ENCODE results near the gene PRKD3. TPM values are rescaled to one million over a fixed set of nuclear protein-coding genes. Genes with fewer than 3 reads are reported as not detected.

The PRKD3 gene
- total and polyA plus RNA-seq, 10 of the 15 experiments (the other 5 are each of a cell fraction or from before 2014, with no cell fraction given), result 3.3 to 14.9 (median 7.9) TPM

- in situ Hi-C loops (cut with MboI), result no loop called here
- ChIA-PET RAD21 (ENCODE audit: unreplicated experiment) (no interaction called here), SMC1A (ENCODE audit: uncharacterized antibody, unreplicated experiment) (interaction anchor here (1.1 to 2.6 kb wide), 5 partner anchors 13 to 540 kb away, joined by 3 to 7 read pairs (median 4); no protein-coding TSS in a partner anchor), POLR2A (no interaction called here), CTCF (interaction anchor here (1.4 kb wide), 1 partner anchor 10 kb away, joined by 4 read pairs; no protein-coding TSS in a partner anchor)
- FAIRE-seq, result no peak
- H3K36me3 ChIP-seq (ENCODE audit: control insufficient read depth in 2 of 2, insufficient read depth in 2 of 2, low read length in 1 of 2), result no peaks in the 10 kb centered on the region
- H3K4me2 ChIP-seq (ENCODE audit: control insufficient read depth, insufficient read depth), result no peak overlapping the region
- intact Hi-C loops (cut with micrococcal nuclease; ENCODE audit: unreplicated experiment), result no loop called here
- no peaks in the 10 kb centered on the region; the same call in 1 of the 2 replicates for H3K4me1 ChIP-seq (ENCODE audit: control insufficient read depth, insufficient read depth, low read length)
- 62% methylated on average over 7 of the region's 7 CpGs for WGBS (ENCODE audit: insufficient coverage, insufficient replicate concordance, low lambda C conversion rate, missing lambda C conversion rate)
- H3K79me2 ChIP-seq (ENCODE audit: control insufficient read depth, insufficient read depth, low read length), result no peaks in the 10 kb centered on the region
- no peak overlapping the region for H2AFZ ChIP-seq (ENCODE audit: control insufficient read depth, low read depth, low read length)
- peaks cover 0 to 4% of the 10 kb centered on the region in 2 experiments; a peak in 1 of 4 replicates for H3K27me3 ChIP-seq (replicated peaks in 1 of 2; ENCODE audit: control insufficient read depth in 2 of 2, insufficient read depth in 2 of 2, low read length in 1 of 2)
- DNase-seq (ENCODE audit: low read depth, low spot score), result no peak
- no peaks in the 10 kb centered on the region for H4K20me1 ChIP-seq (ENCODE audit: control insufficient read depth, insufficient read depth)
- TF ChIP-seq BCL3 (IDR thresholded peaks at IDR 0.05; ENCODE audit: borderline replicate concordance, insufficient read depth, low read depth, low read length, poor library complexity, severe bottlenecking), result no peak
- H3K9ac ChIP-seq (ENCODE audit: control insufficient read depth, insufficient read depth, low read length), result no peak overlapping the region
- ATAC-seq, result no peak
- BruUV-seq (replicated peaks), result no TSS peak
- no peak overlapping the region for H3K4me3 ChIP-seq
- no peak overlapping the region for H3K27ac ChIP-seq (ENCODE audit: control insufficient read depth, insufficient read depth)
- no peaks in the 10 kb centered on the region for H3K9me3 ChIP-seq (replicated peaks; ENCODE audit: control insufficient read depth, insufficient read depth, low read length)
These were observed 13.1 kb upstream of the PRKD3 start for GRCh38 chr2:37337620-37338280.

GRCh38 chr2:37335604-37336003, 11.0 kb upstream of the PRKD3 start:
- ChIA-PET CTCF (interaction anchor here (1.6 kb wide), 1 partner anchor 61 kb away, joined by 5 read pairs; no protein-coding TSS in a partner anchor), RAD21 (ENCODE audit: unreplicated experiment) (no interaction called here), POLR2A (no interaction called here), SMC1A (ENCODE audit: uncharacterized antibody, unreplicated experiment) (interaction anchor here (1.5 to 2.6 kb wide), 2 partner anchors 12 to 14 kb away, joined by 3 to 7 read pairs; no protein-coding TSS in a partner anchor)
- Histone ChIP-seq H3K27me3 (replicated peaks in 1 of 2; ENCODE audit: control insufficient read depth in 2 of 2, insufficient read depth in 2 of 2, low read length in 1 of 2) (peaks cover 0 to 9% of the 10 kb centered on the region in 2 experiments; a peak in 2 of 4 replicates), H3K4me1 (ENCODE audit: control insufficient read depth, insufficient read depth, low read length) (no peaks in the 10 kb centered on the region; the same call in 1 of the 2 replicates), H4K20me1 (ENCODE audit: control insufficient read depth, insufficient read depth) (no peaks in the 10 kb centered on the region), H2AFZ (ENCODE audit: control insufficient read depth, low read depth, low read length) (no peak overlapping the region), H3K9me3 (replicated peaks; ENCODE audit: control insufficient read depth, insufficient read depth, low read length) (no peaks in the 10 kb centered on the region), H3K4me2 (ENCODE audit: control insufficient read depth, insufficient read depth) (no peak overlapping the region), H3K27ac (ENCODE audit: control insufficient read depth, insufficient read depth) (no peak overlapping the region), H3K36me3 (ENCODE audit: control insufficient read depth in 2 of 2, insufficient read depth in 2 of 2, low read length in 1 of 2) (no peaks in the 10 kb centered on the region), H3K9ac (ENCODE audit: control insufficient read depth, insufficient read depth, low read length) (no peak overlapping the region), H3K4me3 (no peak overlapping the region), H3K79me2 (ENCODE audit: control insufficient read depth, insufficient read depth, low read length) (no peaks in the 10 kb centered on the region)
- FAIRE-seq, result no peak
- intact Hi-C loops (cut with micrococcal nuclease; ENCODE audit: unreplicated experiment) (no loop called here), in situ Hi-C loops (cut with MboI) (no loop called here)
- ATAC-seq, result no peak
- 85% methylated on average over 2 of the region's 2 CpGs for whole genome bisulfite sequencing (ENCODE audit: insufficient coverage, insufficient replicate concordance, low lambda C conversion rate, missing lambda C conversion rate)
- BruUV-seq (replicated peaks), result no TSS peak
- DNase-seq (ENCODE audit: low read depth, low spot score), result no peak
- TF ChIP-seq CEBPB (IDR thresholded peaks at IDR 0.05; ENCODE audit: borderline replicate concordance in 1 of 2, low read depth in 2 of 2, low read length in 2 of 2) (no peak), BCLAF1 (IDR thresholded peaks at IDR 0.05) (no peak), YY1 (IDR thresholded peaks at IDR 0.05; ENCODE audit: low read depth, low read length) (no peak), GATAD2B (conservative IDR thresholded peaks at IDR 0.05; ENCODE audit: low read depth) (no peak), MLLT1 (IDR thresholded peaks at IDR 0.05) (no peak), EZH2 (IDR thresholded peaks at IDR 0.05; ENCODE audit: borderline replicate concordance, control insufficient read depth, low read depth, low read length) (no peak), BHLHE40 (IDR thresholded peaks at IDR 0.05; ENCODE audit: borderline replicate concordance in 1 of 2, low read depth in 2 of 2, low read length in 1 of 2) (no peak)
